Lung (tissue), 12 donors: Measurements from ENCODE around the gene BPTF. TPM values are rescaled to one million over a fixed set of nuclear protein-coding genes. Genes with fewer than 3 reads are reported as not detected.
"Not testable (repeated sequence)": the region's sequence is repeated elsewhere in the genome, so short reads cannot be mapped to it uniquely, and the experiment has no call there.

Experiments used
- ATAC-seq: fragments of 200-7000 bp; cut with Tn5 transposase; one replicate; pipeline ENCODE4 v1.9.1; 2020; ENCODE audit warnings: moderate number of reproducible peaks; ENCODE audit not compliant: insufficient read depth, low FRiP score
- DNase-seq, 3 donors: peaks; one replicate each; pipeline ENCODE4 v3.0.0-alpha.2; 2013 to 2017
- H3K27ac ChIP-seq, 2 donors: one replicate each; pipeline ENCODE4 v1.5.1; 2013; ENCODE audit warnings: mild to moderate bottlenecking in 2 of 2, moderate library complexity in 2 of 2, control low read depth in 1 of 2, inconsistent platforms in 1 of 2, low read depth in 1 of 2, low read length in 1 of 2
- H3K27me3 ChIP-seq, 3 donors: one replicate each; pipeline ENCODE4 v1.5.1; 2013; ENCODE audit warnings: low read length in 2 of 3; ENCODE audit not compliant: control insufficient read depth in 3 of 3, insufficient read depth in 3 of 3
- H3K36me3 ChIP-seq, 4 donors: one replicate each; pipeline ENCODE4 v1.5.1; 2013; ENCODE audit warnings: low read length in 4 of 4, mild to moderate bottlenecking in 1 of 4, moderate library complexity in 1 of 4; ENCODE audit not compliant: control insufficient read depth in 4 of 4, insufficient read depth in 4 of 4
- H3K4me1 ChIP-seq, 5 donors: one replicate each; pipeline ENCODE4 v1.5.1; 2013; ENCODE audit warnings: low read length in 5 of 5, mild to moderate bottlenecking in 2 of 5, moderate library complexity in 1 of 5; ENCODE audit not compliant: control insufficient read depth in 5 of 5, insufficient read depth in 5 of 5
- H3K4me3 ChIP-seq: one replicate; pipeline ENCODE4 v1.5.1; 2013; ENCODE audit warnings: mild to moderate bottlenecking, control low read depth, moderate library complexity
- H3K9ac ChIP-seq, 2 donors: one replicate each; pipeline ENCODE4 v1.5.1; 2013; ENCODE audit warnings: low read length in 2 of 2, control low read depth in 1 of 2; ENCODE audit not compliant: insufficient read depth in 1 of 2
- H3K9me3 ChIP-seq, 4 donors: one replicate each; pipeline ENCODE4 v1.5.1; 2013; ENCODE audit warnings: low read length in 3 of 4, mild to moderate bottlenecking in 1 of 4, moderate library complexity in 1 of 4; ENCODE audit not compliant: control insufficient read depth in 4 of 4, insufficient read depth in 3 of 4
- WGBS, 2 donors: extraction: QIAGEN DNeasy Blood & Tissue Kit; methylation state at CpG; one replicate each; pipeline ENCODE4 v1.1.7; 2013; 5-methylcytosine and 5-hydroxymethylcytosine counted together
- polyA plus RNA-seq, 2 donors: library from polyadenylated mRNA; stranded (reverse); fragments of 200-250 nt; gene quantifications; one replicate each; pipeline ENCODE4 v1.2.1, GENCODE V29; 2013
- total RNA-seq, 2 donors: library from RNA; depleted of rRNA in 1 of 2; stranded (reverse); fragments of >200 nt in 1 of 2; gene quantifications; one replicate each; pipeline ENCODE4 v1.2.1, GENCODE V29; 2014 to 2021
- TF ChIP-seq, protein P1 (sequence below): IDR thresholded peaks from 2 replicates; pipeline ENCODE4 v1.5.1; 2012; ENCODE audit warnings: mild to moderate bottlenecking; ENCODE audit errors: control extremely low read depth, extremely low read depth
- donor health status: control.
- donor health status: control.
- donor health status: Bipolar disorder and iron deficiency.
- donor health status: healthy.
- donor health status: DM: yes; HTN: yes; CAD: no.

The BPTF gene
- total and polyA plus RNA-seq, 4 donors, result 12.2 to 179 (median 47.4) TPM

DNA sequence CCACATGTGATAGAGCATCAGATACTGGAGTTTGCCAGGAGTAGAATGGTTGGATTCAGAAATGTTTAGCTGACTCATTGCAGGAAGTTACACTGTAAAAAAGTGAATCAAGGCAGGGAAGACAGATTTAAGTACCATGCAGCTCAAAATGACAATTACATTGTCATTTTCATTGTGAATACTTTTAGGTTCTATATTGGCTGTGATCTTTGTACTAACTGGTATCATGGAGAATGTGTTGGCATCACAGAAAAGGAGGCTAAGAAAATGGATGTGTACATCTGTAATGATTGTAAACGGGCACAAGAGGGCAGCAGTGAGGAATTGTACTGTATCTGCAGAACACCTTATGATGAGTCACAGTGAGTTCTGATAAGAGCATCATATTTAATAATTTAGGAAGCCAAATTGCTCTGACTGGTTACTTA lies 137.9 kb downstream of the BPTF start:
- DNase-seq, result peak; percentile 52 to 73 (median 71)
- peaks cover 0 to 16% (median 0%) of the 10 kb centered on the region in 5 donors for H3K4me1 ChIP-seq
- not testable (repeated sequence) for H3K4me3 ChIP-seq, H3K9ac ChIP-seq, H3K27ac ChIP-seq, H3K9me3 ChIP-seq, ATAC-seq, H3K27me3 ChIP-seq
- WGBS, 2 donors, result 0% methylated on average over 1 of the region's 1 CpG
- TF ChIP-seq, protein P1, sequence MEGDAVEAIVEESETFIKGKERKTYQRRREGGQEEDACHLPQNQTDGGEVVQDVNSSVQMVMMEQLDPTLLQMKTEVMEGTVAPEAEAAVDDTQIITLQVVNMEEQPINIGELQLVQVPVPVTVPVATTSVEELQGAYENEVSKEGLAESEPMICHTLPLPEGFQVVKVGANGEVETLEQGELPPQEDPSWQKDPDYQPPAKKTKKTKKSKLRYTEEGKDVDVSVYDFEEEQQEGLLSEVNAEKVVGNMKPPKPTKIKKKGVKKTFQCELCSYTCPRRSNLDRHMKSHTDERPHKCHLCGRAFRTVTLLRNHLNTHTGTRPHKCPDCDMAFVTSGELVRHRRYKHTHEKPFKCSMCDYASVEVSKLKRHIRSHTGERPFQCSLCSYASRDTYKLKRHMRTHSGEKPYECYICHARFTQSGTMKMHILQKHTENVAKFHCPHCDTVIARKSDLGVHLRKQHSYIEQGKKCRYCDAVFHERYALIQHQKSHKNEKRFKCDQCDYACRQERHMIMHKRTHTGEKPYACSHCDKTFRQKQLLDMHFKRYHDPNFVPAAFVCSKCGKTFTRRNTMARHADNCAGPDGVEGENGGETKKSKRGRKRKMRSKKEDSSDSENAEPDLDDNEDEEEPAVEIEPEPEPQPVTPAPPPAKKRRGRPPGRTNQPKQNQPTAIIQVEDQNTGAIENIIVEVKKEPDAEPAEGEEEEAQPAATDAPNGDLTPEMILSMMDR, result peak; percentile 33
- H3K36me3 ChIP-seq, result peaks cover 11 to 38% (median 19%) of the 10 kb centered on the region in 4 donors

DNA sequence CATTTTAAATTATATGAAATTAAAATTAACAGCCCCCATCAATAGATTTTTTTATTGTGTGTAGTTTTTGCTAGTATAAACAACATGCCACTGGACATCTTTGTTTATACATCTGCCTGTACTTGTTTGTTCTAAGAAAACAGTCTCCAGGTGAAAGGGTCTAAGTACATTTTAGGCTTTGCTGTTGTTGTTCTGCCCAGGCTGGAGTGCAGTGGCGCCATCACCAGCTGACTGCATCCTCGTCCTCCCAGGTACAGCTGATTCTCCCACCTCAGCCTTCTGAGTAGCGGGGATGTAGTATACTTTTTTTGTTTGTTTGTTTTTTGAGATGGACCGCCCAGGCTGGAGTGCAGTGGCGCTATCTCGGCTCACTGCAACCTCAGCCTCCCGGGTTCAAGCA lies 145.5 kb downstream of the BPTF start:
- TF ChIP-seq, protein P1, result no peak
- Histone ChIP-seq H3K36me3 (peaks cover 3 to 28% (median 18%) of the 10 kb centered on the region in 4 donors), H3K27me3 (no peaks in the 10 kb centered on the region), H3K9me3 (no peaks in the 10 kb centered on the region), H3K4me1 (no peaks in the 10 kb centered on the region), H3K27ac (no peak overlapping the region), H3K9ac (no peak overlapping the region), H3K4me3 (no peak overlapping the region)
- DNase-seq (no peak), ATAC-seq (no peak)
- WGBS, 2 donors, result 95 to 96% methylated on average over 7 of the region's 7 CpGs

DNA sequence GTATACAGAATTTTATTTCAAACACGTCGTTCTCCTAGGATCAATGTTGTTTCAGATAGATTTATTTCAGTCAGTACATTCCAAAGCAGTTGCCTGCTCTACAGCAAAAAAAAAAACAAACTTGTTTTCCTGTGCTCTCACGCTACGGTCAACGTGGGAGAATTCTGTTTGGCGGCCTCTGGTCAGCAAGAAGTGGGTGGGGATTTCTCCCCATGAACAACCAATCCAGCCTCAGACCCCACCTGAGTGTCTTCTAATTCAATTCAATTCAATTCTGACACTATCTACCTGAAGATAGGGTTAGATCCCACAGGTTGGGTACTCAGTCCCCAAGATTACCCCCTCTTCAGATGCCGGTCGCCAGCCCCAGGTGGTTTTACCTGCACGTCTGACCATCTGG lies 148.9 kb downstream of the BPTF start:
- peaks cover 3 to 33% (median 18%) of the 10 kb centered on the region in 4 donors for H3K36me3 ChIP-seq
- TF ChIP-seq, protein P1, result no peak

DNA sequence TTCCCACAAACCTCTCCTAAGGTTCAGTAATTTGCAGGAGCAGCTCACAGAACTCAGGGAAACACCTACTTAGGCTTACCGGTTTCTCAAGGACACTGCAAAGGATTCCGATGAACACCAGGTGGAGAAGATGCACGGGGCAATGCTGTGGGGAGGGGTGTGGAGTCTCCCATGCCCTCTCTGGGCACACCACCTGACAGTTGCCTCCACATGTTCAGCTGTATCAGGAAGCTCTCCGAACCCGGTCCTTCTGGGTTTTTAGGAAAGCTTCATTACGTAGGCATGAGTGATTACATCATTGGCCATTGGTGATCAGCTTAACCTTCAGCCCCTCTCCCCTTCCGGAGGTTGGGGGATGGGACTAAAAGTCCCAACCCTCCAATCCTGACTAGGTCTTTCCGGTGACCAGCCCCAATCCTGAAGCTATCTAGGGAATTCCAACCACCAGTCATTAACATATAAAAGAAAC lies 149.3 kb downstream of the BPTF start:
- Histone ChIP-seq H3K9me3 (no peaks in the 10 kb centered on the region), H3K4me1 (no peaks in the 10 kb centered on the region), H3K27ac (no peak overlapping the region), H3K4me3 (no peak overlapping the region), H3K9ac (no peak overlapping the region), H3K27me3 (no peaks in the 10 kb centered on the region), H3K36me3 (peaks cover 3 to 33% (median 18%) of the 10 kb centered on the region in 4 donors)
- 69 to 73% methylated on average over 8 of the region's 8 CpGs for WGBS, 2 donors
- no peak for ATAC-seq
- no peak for DNase-seq
- TF ChIP-seq, protein P1, result no peak

More for the DNA sequence above, 148.9 kb downstream of the BPTF start:
- Histone ChIP-seq H3K9me3 (no peaks in the 10 kb centered on the region), H3K4me1 (no peaks in the 10 kb centered on the region), H3K27me3 (no peaks in the 10 kb centered on the region), H3K27ac (no peak overlapping the region), H3K4me3 (no peak overlapping the region), H3K9ac (no peak overlapping the region)
- no peak for DNase-seq
- WGBS, 2 donors, result 85 to 91% methylated on average over 9 of the region's 9 CpGs
- no peak for ATAC-seq

DNA sequence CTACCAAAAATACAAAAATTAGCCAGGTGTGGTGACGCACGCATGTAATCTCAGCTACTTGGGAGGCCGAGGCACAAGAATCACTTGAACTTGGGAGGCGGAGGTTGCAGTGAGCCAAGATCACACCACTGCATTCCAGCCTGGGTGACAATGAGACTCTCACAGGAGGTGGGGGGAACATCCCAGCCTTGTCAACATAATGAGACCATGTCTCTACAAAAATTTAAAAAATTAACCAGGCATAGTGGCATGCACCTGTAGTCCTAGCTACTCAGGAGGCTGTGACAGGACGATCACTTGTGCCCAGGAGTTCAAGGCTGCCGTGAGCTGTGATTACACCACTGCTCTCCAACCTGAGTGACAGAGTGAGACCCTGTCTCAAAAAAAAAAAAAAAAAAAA lies 151.0 kb downstream of the BPTF start:
- not testable (repeated sequence) for H3K27me3 ChIP-seq, ATAC-seq, H3K4me1 ChIP-seq, H3K9ac ChIP-seq, H3K9me3 ChIP-seq, H3K27ac ChIP-seq, DNase-seq, H3K4me3 ChIP-seq
- H3K36me3 ChIP-seq, result peaks cover 1 to 37% (median 20%) of the 10 kb centered on the region in 4 donors
- WGBS, 2 donors, result 98% methylated on average over 6 of the region's 6 CpGs
